GM19324 (cell line): ENCODE measurements around the gene AMPH.
A peak's percentile ranks its signal among the peaks of the same experiment; 100 is the strongest.

ENCODE experiments used
- ATAC-seq: cut with Tn5 transposase; IDR thresholded peaks from one replicate; pipeline ENCODE4 v1.9.1; 2021; ENCODE audit warnings: mild to moderate bottlenecking, moderate library complexity; ENCODE audit not compliant: unreplicated experiment, low FRiP score

The AMPH gene

GRCh38 chr7:38630720-38631673 is at the start of gene AMPH:
AMPH (minus strand) TSS chr7:38631373; CDS start chr7:38631351, 22 bp downstream.
- no peak for ATAC-seq

DNA sequence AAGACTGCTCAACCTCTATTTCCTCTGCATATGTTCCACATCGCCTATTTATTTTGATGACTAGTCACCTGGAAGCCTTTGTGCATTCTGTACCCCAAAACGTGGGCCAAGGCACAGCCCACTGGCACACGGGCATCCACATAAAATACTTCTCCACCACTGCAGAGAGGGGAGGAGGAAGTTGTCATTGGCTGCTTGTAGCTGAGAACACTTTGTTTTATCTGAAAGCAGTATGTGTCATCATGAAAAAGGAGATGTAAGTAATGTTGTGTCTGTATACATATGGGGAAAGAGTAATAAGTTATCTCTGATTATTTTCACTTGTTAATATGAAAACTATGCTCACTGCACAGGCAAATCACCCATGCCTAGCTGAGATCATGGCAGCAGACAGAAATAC is 48.2 kb upstream of the AMPH start:
- no peak for ATAC-seq

DNA sequence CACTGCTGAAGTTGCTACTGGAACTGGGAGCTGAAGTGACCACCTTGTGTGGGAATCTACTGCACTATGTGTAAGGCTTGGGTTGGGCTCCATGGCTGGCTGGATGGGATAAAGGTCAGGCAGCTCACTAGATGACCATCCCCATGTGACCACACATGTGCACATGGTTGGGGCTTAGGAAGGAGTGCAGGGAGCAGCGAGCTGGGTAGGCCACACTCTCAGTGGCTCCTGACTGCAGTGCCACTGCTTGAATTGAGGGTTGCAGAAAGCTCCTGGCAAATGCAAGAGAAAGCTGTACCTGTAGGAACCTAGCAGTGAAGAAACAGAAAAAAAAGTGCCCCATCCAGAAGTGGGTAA is 47.5 kb upstream of the AMPH start:
- ATAC-seq, result no peak

- no peak for ATAC-seq
Measured at GRCh38 chr7:38677981-38678697, 47.0 kb upstream of the AMPH start.

- ATAC-seq, result no peak
Measured at GRCh38 chr7:38675494-38676106, 44.4 kb upstream of the AMPH start.

GRCh38 chr7:38674513-38674912 is 43.3 kb upstream of the AMPH start:
- ATAC-seq, result no peak

DNA sequence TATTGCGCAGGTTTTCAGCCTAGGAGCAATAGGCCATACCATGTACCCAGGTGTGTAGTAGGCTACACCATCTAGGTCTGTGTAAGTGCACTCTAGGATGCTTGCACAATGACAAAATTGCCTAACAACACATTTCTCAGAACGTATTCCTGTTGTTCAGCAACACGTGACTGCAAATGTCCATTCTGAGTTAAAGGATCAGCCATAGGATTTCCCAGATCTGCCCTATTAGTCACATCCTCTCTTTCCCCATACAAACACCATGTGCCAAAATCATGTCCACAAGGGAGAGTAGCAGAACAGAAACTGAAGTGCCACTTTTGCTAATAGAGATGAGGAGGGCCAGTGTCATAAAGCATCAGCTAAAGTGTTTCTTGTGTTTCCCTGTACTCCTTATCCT is 42.6 kb upstream of the AMPH start:
- no peak for ATAC-seq

DNA sequence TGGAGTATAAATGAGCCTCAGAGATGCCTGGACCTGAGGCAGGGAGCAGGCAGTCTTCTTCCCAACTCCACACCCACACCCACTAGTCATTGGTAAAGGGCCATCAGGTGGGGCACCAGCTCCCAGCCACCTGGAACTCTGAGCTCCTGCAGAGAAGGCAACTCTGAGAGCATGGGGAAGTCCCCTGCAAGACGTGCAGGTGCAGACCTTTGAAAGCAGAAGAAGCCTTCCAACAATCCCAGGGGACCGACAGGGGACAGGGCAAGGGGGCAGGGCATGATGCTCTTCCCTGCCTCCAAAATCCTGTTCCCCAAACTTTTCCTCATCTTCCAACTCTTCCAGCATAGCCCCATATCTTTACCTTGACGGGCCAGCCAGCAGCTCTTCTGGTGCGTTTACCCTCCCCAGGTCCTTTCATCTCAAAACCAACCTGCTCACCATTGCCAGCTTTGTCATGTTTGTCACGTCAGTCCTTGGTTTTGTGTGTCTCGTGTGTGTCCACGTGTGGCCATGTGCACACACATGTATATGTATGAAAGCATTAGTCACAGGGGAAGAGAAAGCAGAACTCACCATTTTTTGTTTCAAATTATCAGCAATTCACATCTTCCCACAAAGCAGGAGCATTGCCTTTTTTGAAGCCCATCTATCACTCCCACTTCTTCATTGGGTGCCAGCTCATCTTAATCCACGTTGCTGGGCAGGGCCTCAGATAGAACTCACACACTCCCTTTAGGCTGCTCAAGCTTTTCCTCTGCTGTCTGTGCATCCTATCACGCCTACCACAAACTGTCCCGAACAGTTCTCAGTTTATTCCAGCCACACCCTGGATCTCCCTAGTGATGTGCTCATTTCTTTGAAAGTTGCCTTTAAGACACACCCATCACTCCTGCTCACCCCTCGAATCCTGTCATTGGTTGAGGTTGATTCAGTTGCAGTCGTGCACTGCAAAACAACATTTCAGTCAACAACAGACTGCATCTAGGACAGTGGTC is 41.0 kb upstream of the AMPH start:
- peak; percentile 67 for ATAC-seq

GRCh38 chr7:38669965-38670520 is 38.9 kb upstream of the AMPH start:
- ATAC-seq, result no peak

DNA sequence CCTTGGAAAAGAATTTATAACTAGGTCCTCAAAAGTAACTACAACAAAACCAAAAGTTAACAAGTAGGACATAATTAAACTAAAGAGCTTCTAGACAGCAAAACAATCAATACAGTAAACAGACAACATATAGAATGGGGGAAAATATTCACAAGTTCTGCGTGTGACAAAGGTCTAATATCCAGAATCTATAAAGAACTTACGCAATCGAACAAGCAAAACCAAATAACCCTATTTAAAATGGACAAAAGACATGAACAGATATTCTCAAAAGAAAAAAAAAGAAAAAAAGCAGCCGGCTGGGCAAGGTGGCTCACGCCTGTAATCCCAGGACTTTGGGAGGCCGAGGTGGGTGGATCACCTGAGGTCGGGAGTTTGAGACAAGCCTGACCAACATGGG is 33.8 kb upstream of the AMPH start:
- ATAC-seq, result no peak

DNA sequence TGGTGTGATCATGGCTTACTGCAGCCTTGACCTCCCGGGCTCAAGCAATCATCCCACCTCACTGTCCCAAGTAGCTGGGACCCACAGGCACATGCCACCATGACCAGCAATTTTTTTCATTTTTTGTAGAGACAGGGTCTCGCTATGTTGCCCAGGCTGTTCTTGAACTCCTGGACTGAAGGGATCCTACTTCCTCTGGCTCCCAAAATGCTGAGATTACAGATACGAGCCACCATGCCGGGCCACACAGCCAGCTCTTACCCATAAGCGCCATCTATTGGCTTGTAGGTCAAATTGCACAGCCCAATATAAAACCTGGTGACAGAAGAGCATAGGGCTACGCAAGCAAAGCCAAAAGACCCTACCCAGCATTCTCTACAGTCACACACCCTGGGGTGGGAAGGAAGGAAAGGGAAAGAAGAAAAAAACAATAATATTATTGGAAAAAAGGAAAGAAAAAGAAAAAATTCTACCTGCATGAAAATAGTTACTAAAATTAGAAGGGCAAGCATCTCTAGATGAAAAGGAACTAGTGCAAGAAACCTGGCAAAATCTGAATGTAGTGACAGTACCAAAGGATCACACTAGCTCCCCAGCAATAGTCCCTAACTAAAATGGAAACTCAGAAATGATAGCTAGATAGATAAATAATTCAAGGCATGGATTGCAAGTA is 29.4 kb upstream of the AMPH start:
- ATAC-seq, result no peak

GRCh38 chr7:38659931-38660330 is 28.8 kb upstream of the AMPH start:
- no peak for ATAC-seq

GRCh38 chr7:38658921-38659320 is 27.7 kb upstream of the AMPH start:
- ATAC-seq, result no peak

GRCh38 chr7:38656968-38657367 is 25.8 kb upstream of the AMPH start:
- no peak for ATAC-seq

GRCh38 chr7:38655833-38656774 is 24.9 kb upstream of the AMPH start:
- no peak for ATAC-seq

DNA sequence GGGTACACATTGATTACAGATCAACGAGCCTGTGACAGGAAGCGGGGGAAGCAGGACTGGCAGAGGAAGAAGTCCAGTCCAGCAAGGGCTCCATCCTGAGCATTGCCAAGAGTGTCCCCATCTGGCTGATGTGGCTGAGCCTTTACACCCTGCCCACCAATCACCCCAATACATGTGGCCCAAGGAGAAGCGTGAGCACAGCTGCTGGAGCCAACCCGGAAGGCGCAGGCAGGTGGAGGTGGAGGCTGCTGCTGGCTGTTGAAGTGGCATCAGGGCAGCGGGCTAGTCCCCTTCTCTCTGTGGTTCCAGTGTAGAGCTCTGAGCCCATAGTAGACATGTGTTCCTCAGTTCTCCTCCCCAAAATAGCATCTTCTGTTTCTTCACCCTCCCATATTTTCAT is 6.8 kb upstream of the AMPH start:
- ATAC-seq, result no peak

GRCh38 chr7:38632411-38632810 is 1.2 kb upstream of the AMPH start:
- ATAC-seq, result no peak
